Endometrial microvascular endothelial cells (primary cell): ENCODE measurements around the gene ERI3. TPM values are rescaled to one million over a fixed set of nuclear protein-coding genes. Genes with fewer than 3 reads are reported as not detected.

Experiments
- in situ Hi-C: cut with HindIII; loops from 2 replicates; pipeline ENCODE4 v1.10.0; 2017; ENCODE audit warnings: low sequenced_read_pairs, low pct_unique_long_range_greater_than_20kb; ENCODE audit errors: inconsistent ontology term
- total RNA-seq: library from RNA; depleted of rRNA; stranded (reverse); fragments of >200 nt; gene quantifications from one replicate; pipeline ENCODE4 v1.2.3, GENCODE V29; 2015; ENCODE audit errors: inconsistent ontology term

ERI3 gene
- total RNA-seq, 1 donor from 2014 or later: 59.5 TPM

DNA sequence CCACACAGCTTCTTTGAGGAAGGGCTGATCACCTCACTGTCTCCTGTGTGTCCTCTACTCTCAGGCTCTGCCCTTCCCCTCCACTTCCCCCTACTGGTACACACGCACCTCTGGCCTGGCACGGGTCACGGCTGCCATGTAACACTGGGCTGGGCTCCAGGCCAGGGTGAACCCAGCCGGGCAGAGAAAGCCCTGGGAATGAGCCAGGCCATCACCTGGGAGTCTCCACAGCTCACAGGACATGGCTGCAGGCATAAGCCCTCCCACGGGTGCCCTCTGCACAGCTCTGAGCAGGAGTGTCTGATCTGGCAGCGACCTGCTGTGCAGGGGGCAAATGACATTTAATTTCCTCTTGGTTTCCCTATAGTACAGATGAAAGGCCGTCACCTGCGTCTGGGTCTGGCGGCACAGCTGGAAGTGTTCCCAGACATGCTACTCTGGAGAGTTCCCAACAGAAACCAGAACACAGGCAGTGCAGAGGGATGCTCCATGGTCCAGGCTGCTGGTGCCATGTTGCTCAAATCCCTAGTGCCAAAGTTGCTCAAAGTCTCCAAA lies 61.2 kb downstream of the ERI3 start:
- in situ Hi-C loops: no loop called here

DNA sequence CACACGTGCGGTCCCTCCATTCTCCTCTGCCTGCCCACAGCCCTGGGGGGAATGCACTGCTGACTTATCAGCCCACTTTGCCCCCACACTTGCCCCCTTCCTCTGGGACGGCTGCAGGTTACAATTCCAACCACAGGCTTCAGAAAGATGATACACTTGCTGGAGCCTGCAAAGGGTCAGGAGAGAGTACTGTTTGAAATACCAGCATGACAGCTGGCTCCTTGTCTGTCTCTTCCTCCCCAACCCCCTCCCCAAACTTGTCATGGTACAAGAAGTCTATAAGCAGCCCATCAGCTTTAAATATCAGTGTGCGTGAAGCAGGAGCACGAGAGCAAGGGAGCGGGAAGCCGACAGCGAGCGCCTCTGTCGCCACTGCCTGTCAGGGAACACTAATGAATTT lies 62.4 kb downstream of the ERI3 start:
- in situ Hi-C loops: no loop called here

DNA sequence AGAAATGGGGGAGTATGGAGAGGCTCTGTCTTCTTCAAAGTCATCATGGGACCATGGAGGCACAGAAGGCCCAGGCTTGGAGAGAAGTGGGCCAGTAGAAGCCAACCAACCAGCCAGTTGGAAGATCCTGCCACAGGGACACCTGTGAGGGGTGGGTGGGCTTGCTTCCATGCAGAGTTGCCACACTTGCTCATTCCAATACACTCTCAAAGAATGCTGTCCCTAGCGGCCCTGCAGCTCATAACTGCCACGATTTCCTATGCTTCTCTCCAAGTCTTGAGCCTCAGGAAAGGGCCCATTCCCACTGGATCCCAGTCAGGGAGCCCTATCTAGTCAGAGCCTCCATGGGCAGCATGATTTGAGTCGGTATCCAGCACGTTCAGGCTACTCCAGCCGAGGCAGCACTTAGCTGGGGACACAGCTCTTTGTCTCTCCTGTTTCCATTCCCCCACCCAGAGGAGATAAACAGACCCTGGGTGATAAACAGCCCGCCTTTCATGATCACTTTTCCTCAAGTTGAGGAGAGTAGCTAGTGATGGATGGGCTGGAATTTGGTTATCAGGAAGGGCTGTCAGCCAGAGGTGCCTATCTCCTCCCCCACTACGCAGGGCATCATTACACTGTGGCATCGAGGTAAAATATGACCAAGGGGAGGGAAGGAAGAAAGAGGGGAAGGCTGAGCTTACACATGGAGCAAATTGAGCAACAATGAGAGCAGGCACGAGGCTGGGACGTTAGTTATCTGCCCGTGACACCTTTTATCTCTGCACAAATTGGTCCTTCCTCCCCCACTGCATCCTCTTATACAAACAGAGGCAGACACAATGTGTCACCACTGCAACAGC lies 64.6 kb downstream of the ERI3 start:
- in situ Hi-C loops: no loop called here

DNA sequence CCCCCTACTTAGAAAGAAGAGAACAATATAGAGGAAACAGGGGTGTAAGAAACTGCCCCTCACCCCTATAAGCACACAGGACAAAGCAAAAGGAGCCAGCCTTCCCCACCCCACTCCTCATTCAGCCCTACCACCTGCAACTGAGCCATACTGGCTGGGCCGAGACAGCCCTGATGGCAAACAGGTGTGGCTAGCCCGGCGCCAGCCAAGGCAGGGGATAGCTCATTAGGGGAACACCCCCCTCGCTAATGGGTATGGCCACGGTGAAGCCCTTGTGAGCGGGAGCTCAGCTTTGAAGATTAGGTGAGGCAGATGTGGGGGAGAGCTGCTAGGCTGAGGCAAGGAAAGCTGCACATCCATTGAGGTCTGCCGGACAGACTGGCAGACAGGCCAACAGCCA lies 65.5 kb downstream of the ERI3 start:
- in situ Hi-C loops: no loop called here

DNA sequence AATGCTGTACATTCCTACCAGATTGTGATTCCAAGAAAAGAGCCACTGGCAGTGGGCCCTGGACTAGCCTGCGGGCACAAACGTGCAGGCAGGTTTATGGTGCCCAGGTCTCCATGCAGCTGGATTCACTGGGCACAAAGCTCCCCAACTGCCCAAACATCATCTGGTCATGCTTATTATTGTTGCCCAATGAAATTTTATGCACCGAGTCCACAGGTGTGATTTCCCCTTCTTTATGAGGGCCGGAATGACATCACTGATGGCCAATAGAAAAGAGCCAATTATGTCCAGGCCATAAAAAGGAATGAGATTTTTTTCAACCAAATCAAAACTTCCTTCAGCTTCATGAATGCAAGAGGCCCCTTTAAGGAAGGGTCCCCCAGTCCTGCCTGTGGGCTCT lies 66.2 kb downstream of the ERI3 start:
- in situ Hi-C loops: no loop called here

DNA sequence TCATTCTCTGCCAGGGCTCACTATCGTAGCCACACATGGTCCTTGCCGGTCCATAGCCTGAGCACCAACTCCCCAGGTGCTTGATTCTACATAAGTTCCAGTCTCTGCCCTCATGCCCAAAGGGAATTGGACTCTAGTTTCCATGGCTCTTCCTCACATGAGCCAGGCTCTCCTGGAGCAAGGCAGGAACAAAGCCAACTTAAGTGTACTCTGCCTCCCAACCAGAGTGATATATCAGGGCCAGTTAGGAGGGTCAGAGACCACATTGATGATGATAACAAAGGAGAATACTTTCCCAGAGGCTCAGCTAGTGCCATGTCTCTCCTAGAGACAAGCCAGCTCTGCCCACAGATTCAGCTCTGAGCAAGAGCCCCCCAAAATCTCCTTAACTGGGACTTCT lies 70.9 kb downstream of the ERI3 start:
- in situ Hi-C loops: no loop called here

DNA sequence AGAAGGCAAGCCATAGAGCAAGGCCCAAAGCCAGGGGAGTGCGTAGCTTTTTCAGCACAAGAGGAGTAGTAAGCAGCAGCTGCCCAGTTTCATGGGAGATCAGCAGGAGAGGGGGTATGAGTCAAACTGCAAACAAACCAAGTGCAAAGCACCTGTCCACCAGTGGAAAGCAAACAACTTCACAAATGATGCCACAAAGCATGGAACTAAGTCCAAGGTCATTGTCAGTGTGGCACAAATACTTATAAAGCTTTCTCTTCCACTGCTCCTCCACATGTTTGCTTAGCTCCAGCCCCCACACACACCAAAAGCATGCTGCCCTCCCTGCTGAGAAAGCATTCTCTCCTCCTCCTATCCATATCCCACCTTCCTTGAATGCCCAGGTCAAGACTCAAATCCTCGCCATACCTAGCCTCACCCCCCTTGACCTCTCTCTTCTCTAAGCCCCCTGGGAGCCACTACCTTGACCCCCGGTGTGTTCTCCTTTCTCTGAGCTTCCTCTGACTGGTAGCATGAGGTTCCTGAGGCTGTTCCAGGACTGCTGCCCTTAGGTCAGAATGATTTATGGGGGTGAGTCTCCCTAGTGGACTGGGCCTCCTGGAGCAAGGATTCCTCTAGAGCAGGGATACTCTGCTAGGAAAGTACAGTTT lies 71.4 kb downstream of the ERI3 start:
- in situ Hi-C loops: no loop called here

DNA sequence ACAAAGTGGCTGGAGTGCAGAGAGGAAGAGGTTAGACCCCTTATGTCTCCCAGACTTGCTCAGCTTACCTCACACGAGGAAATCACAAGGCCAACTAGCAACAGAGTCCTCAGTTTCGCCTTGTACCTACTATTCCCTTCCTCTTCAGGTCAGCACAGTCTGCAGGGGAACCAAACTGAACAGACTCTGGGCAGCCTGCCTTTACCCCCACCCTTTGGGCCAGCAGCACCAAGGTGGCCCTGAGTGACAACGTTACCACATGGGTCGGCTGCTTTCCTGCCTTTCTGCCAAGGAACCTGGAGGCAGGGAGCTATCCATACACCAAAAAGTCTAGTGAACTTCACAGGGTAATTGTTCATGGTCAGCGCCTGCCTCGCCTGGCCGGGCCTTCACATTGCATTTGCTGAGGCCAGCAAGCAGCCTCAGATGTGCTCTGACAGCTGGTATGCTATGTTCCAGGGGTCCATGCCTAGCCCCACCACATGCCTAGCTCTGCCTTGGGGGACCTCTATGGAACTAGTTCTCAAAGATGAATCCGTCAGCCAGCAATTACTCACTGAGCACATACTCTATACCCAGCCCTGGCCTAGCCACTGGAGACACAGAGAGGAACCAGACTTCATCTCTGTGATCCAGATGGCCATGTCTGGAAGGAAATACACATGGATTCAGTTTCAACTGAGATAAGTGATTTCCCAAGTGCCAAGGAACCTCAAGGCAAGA lies 72.2 kb downstream of the ERI3 start:
- in situ Hi-C loops: no loop called here

DNA sequence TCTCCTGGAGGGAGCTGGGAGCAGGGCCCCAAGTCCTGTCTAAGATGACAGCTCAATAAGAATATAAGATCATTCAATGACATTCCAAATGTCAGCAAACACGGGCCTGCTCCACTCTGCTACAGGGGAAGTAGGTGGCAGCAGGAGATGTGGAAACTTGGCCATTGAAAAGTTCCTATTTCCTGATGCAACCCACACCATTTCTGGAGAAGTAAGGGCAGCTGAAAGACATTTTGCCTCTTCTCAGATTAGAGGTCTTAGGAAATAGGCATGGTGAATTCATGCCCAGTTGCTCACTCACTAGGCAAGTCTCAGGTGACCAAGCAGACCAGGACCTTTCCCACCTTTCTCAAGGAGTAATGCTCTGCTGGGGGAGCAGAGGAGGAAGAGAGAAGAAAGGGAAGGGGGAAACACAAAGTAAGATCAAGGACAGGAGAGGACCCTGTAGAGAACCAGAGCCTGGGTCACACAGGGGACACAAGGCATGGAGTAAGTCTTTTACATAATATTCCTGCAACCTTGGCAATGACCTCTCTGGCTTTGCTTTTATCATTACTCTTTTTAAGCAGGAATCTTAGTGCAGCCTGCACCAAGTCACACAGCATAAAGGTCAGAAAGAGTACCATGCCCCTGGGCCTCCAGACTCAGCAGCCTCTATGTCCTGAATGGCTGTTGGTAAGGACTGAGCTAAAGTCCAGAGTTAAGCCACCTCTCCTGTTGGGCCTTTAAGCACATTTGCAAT lies 72.9 kb downstream of the ERI3 start:
- in situ Hi-C loops: no loop called here

DNA sequence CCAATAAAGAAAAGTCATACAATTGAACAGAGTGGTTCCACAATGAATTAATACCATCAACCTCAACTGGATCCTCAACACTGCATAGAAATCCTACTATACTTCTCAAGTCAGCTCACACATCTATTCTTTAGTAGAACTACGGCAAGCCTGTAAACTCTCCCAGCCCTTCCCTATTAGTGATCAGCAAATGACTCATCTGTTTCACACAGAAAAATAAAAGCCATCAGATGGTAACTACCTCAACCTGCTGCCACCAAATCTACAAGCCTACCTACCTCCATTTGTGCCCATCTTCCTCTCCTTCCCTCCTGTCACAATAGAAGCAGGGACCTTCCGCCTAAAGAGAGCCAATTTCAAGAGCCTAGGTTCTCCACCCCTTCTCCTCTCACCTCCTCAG lies 78.2 kb downstream of the ERI3 start:
- in situ Hi-C loops: no loop called here

DNA sequence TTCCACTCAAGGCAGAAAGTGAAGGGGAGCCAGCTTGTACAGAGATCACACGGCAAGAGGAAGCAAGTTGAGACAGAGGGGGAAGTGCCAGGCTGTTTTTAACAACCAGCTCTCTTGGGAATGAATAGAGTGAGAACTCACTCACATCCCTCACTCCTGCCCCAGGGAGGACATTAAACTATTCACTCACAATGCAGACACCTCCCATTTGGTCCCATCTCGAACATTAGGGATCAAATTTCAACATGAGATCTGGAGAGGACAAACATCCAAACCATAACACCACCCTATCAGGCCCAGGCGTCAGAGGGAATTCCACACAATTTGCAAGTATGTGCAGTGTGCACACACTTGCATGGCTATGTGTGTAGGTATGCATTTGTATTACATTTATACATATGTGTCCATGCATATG lies 79.1 kb downstream of the ERI3 start:
- in situ Hi-C loops: no loop called here

DNA sequence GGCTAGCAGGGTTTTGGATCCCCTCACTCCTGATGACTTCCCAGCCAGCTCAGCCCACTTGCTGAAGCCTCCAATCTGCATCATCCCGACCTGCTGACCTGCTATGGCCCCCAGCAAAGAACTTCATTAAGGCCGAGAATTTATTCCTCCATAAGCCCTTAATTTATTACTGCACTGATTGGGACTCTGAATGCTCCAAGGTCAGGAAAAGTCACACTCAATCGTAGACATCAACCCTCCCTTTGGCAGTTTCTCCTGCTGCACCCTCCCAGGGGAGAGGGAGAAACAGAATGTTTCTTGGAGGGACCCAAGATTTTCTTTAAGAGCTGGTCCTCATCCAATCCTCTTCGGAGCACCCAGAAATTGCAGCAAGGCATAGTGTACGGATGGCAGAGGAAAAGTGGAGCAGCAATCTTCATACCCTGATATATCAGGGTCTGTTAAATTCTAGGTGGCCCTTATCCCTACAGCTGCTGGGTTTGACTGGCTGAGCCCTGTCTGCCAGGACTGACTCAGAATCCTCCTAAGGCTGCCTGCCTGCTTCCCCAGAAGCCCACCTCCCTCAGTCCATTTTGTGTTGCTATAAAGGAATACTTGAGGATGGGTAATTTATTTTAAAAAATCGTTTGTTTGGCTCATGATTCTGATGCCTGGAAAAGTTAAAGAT lies 79.6 kb downstream of the ERI3 start:
- in situ Hi-C loops: no loop called here

DNA sequence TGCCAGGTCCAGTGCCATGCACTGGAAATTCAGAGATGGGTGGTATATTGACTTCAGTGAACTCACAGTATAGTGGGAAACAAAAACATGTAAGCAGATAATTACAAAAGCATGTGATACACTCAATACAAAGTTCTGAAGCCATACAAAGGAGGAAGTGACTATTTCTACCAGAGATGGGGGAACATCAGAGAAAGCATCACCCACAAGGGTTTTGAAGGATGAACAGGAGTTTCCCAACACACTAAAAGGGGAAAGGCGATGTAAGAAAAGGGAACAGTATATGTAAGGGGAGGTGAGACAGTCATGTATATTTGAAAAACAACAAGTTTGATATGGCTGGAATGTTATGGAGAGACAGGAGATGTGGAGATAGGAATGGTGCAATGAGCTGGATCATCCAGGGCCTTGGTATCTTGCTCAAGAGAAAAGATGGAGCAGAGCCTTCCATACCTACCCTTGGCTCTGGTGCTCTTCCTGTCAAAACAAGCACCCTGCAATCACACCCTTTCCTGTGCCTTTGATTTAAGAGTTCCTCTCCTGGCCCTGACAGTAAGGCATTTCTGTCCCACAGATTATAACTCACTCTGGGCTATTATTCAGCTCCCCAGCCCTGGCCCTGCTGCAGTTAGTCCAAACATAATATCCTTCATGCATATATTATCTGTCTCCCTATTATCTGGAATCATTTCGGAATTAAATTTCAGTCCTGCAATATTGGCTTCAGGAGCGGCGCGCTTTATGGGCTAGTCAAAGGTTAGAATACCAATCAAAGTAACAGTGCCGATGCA lies 81.3 kb downstream of the ERI3 start:
- in situ Hi-C loops: no loop called here

DNA sequence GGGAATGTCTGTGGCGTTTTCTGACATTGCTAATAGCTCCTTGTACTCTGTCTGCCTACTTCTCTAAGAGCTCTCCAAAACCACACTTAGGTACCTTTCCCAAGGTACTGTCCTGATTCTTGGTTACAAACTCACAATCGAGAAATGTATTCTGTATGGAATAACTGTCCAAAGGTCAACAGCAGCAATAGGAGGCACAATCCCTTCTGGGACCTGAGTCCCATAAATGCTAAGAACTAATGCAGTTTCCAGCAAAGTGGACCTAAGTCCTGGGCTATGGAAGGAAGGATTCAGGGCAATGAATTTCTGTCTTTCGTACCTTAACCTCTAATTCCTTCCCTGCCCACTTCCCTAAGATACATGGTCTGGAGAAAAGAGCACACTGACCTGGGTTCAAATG lies 82.1 kb downstream of the ERI3 start:
- in situ Hi-C loops: no loop called here

DNA sequence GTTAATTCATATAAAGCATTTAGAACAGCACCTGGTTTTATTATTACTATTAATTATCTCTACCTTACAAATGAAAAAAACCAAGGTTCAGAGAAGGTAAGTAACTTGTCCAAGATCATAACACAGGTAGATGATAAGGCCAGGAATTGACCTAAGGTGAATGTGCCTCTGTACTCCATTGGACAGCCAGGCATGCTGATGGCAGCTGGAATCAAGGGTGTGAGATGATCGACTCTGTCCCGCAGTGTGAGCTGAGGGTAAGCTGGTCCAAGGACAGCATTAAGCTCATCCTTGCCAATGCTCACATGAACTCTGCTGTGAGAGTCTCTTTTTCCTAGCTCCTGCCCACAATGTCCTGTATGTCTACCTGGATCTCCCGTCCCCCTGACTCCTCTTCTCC lies 83.4 kb downstream of the ERI3 start:
- in situ Hi-C loops: no loop called here

DNA sequence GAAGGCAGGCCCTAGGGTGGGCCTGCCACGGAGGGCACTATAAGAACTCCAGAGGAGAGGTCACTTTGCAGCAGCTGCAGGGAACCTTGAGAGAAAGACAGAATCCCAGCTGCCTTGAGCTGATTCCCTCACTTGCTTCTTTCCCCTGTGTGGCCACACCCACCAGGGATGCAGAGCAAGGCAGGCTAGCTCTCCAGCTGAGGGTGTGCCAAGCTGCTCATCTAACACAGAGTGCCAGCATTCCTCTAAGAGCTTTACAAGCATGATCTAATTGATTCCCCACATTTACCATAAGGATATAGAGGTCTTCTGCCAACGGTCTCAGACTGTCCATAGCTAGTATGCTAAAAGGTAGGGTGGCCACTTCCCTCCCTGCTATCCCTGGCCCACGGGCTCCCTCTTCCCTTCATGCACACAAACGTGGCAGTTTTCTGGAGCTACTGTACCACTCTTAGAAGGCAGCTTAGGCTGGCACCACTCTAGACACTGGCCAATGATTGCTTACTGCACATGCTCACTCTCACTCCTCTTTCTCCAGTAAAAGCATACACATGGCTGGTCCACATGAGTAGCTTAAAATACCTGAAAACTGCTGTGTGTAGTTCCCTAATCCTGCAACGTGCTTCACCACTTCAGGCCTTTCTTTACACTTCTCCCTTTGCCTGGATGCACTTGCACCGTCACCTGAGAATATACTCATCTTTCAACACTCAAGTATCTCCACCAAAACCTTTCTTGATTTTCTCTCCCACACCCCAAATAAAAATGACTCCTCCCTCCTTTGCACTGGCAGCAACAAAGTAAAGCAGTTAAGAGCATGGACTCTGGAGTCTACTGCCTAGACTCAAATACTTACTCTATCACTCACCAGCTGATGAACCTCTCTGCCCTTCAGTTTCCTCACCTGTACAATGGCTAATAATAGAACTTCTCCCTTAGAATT lies 84.1 kb downstream of the ERI3 start:
- in situ Hi-C loops: no loop called here

DNA sequence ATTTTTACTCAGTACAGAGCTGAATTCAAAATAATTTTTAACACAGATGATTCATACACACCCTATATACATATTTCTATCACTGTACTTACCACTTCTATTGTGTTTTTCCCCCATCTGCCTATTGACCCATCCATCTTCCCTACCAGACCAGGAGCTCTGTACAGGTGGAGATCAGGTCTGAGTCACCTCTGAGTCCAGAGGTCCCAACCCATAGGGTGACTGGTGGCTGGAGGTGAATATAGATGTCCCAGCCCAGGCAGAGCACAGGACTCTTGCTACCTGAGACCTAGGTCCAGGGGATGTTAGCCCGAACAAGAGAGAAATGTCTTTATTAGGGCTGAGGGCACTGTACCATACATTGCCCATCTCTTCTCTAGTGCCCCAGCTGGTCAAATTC lies 87.0 kb downstream of the ERI3 start:
- in situ Hi-C loops: no loop called here
